ENCODE data around the gene POLR3H. TPM values are rescaled to one million over a fixed set of nuclear protein-coding genes. Genes with fewer than 3 reads are reported as not detected.
A peak's percentile ranks its signal among the peaks of the same experiment; 100 is the strongest.

Gene POLR3H
- total and polyA plus RNA-seq, 2 donors (not counting 3 experiments of a cell fraction or from before 2014, with no cell fraction given) = 31.2 to 39.4 TPM

DNA sequence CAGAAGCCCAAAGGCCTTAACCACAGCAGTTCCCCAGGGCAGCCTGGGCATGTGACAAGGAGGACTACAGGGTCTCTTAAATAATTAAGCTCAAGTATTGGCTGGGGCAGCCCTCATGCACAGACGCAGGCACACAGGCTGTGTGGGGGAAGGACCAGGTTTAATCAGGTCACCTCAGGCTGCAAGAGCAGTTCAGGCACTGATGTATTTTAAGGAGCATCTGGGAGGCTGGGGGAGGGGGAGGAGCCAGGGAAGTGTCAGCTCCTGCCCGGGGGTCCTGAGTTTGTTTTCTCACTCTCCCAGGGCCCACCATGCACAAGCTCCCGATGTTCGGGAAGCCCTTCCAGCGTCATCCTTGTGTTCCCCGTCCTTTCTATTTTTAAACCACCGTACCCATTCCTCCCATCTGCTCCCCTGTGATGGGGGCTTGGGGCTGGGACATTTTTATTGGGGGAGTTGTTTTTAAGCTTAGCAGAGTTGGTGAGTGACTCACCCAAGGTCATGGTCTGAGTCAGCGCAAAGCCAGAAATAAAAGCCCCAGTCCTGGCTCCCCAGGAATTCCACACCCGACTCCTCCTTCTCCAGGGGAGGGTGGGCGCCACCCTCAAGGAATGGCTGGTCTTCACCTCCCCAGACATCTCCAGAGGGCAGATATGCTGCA is 18.9 kb upstream of the POLR3H start:
- Histone ChIP-seq H4K20me1 (replicated peaks; ENCODE audit: control insufficient read depth, extremely low read depth, insufficient read depth, low read length) (no peaks in the 10 kb centered on the region), H3K9me1 (replicated peaks; ENCODE audit: control insufficient read depth, extremely low read depth, insufficient read depth, low read length) (no peaks in the 10 kb centered on the region), H3K4me1 (ENCODE audit: control insufficient read depth, extremely low read depth, insufficient read depth, low read length) (peaks cover 11% of the 10 kb centered on the region), H3K36me3 (ENCODE audit: control insufficient read depth in 2 of 2, extremely low read depth in 1 of 2, insufficient read depth in 2 of 2, low read length in 2 of 2) (no peaks in the 10 kb centered on the region), H3K9ac (replicated peaks; ENCODE audit: extremely low read depth, insufficient read depth, low read length) (no peak overlapping the region), H3K79me2 (ENCODE audit: control insufficient read depth, insufficient read depth, low read length) (no peaks in the 10 kb centered on the region), H3K9me3 (replicated peaks; ENCODE audit: control insufficient read depth, insufficient read depth, low read length) (no peaks in the 10 kb centered on the region), H3K27ac (ENCODE audit: insufficient read depth, low read depth, low read length) (no peak overlapping the region), H3K4me3 (replicated peaks in 1 of 3; ENCODE audit: insufficient read depth in 1 of 3, low read depth in 1 of 3, low read length in 3 of 3) (no peak overlapping the region), H2AFZ (ENCODE audit: low read depth, low read length) (no peak overlapping the region), H3K4me2 (ENCODE audit: insufficient read depth, low read length) (no peak overlapping the region), H3K27me3 (ENCODE audit: control insufficient read depth in 2 of 2, insufficient read depth in 2 of 2, low read length in 2 of 2) (peaks cover 0 to 8% of the 10 kb centered on the region in 2 experiments)
- intact Hi-C loops (cut with micrococcal nuclease) (no loop called here), dilution Hi-C loops (cut with MboI; ENCODE audit: extremely low pct_ligation_motif_present, low sequenced_read_pairs) (no loop called here)
- BruUV-seq (replicated peaks) = no TSS peak
- TF ChIP-seq, protein P1, sequence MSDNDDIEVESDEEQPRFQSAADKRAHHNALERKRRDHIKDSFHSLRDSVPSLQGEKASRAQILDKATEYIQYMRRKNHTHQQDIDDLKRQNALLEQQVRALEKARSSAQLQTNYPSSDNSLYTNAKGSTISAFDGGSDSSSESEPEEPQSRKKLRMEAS (IDR thresholded peaks at IDR 0.05; ENCODE audit: insufficient read depth, insufficient read length) = no peak
- no peak for TF ChIP-seq MYC (IDR thresholded peaks at IDR 0.05; ENCODE audit: low read depth, low read length)
- TF ChIP-seq POLR2AphosphoS5 (IDR thresholded peaks at IDR 0.05; ENCODE audit: insufficient read depth, low read depth, low read length) = no peak
- no peak for TF ChIP-seq EZH2 (IDR thresholded peaks at IDR 0.05; ENCODE audit: borderline replicate concordance, low read depth, low read length, severe bottlenecking)
- TF ChIP-seq FOS (IDR thresholded peaks at IDR 0.05; ENCODE audit: borderline replicate concordance, insufficient read depth, low read length) = peak; percentile 71
- TF ChIP-seq JUN (IDR thresholded peaks at IDR 0.05; ENCODE audit: borderline replicate concordance, insufficient read depth, insufficient read length, low read depth) = peak; percentile 52
- ChIA-PET CTCF (interaction anchor here (0.8 to 1.5 kb wide), 4 partner anchors 14 to 27 kb away, joined by 3 to 9 read pairs (median 5); partner anchors contain the start of genes PMM1 and POLR3H), POLR2A (no interaction called here)
- no peak for FAIRE-seq
- DNase-seq (ENCODE audit: low read depth, low spot score) = peak; percentile 31

DNA sequence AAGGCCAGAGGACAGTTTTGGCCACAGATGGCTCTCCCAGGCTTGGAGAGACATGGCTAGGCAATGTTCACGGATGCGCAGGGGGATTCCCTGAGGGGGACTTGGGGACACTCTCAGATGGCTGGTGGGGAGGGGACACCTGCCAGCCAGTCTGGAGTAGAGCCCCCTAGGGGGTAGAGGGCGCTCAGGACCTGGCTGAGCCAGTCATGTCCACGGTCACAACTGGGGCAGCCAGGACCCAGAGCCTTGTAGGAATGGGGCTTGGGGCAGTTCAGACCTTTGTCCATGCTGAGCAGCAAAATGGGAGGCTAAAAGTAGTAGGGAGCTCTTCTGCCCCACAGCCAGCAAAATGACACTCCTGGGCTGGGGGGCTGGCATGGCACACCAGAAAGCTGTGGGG is 18.2 kb upstream of the POLR3H start:
- Histone ChIP-seq H2AFZ (ENCODE audit: low read depth, low read length) (no peak overlapping the region), H3K27ac (ENCODE audit: insufficient read depth, low read depth, low read length) (no peak overlapping the region), H3K4me3 (replicated peaks in 1 of 3; ENCODE audit: insufficient read depth in 1 of 3, low read depth in 1 of 3, low read length in 3 of 3) (no peak overlapping the region), H3K36me3 (ENCODE audit: control insufficient read depth in 2 of 2, extremely low read depth in 1 of 2, insufficient read depth in 2 of 2, low read length in 2 of 2) (no peaks in the 10 kb centered on the region), H3K9me1 (replicated peaks; ENCODE audit: control insufficient read depth, extremely low read depth, insufficient read depth, low read length) (no peaks in the 10 kb centered on the region), H3K4me1 (ENCODE audit: control insufficient read depth, extremely low read depth, insufficient read depth, low read length) (peaks cover 11% of the 10 kb centered on the region), H3K79me2 (ENCODE audit: control insufficient read depth, insufficient read depth, low read length) (no peaks in the 10 kb centered on the region), H4K20me1 (replicated peaks; ENCODE audit: control insufficient read depth, extremely low read depth, insufficient read depth, low read length) (no peaks in the 10 kb centered on the region), H3K9me3 (replicated peaks; ENCODE audit: control insufficient read depth, insufficient read depth, low read length) (no peaks in the 10 kb centered on the region), H3K4me2 (ENCODE audit: insufficient read depth, low read length) (no peak overlapping the region), H3K9ac (replicated peaks; ENCODE audit: extremely low read depth, insufficient read depth, low read length) (no peak overlapping the region), H3K27me3 (ENCODE audit: control insufficient read depth in 2 of 2, insufficient read depth in 2 of 2, low read length in 2 of 2) (peaks cover 0 to 8% of the 10 kb centered on the region in 2 experiments)
- dilution Hi-C loops (cut with MboI; ENCODE audit: extremely low pct_ligation_motif_present, low sequenced_read_pairs) (no loop called here), intact Hi-C loops (cut with micrococcal nuclease) (no loop called here)
- FAIRE-seq (no peak), DNase-seq (ENCODE audit: low read depth, low spot score) (no peak)
- no TSS peak for BruUV-seq (replicated peaks)
- POLR2A ChIA-PET = no interaction called here
- TF ChIP-seq, protein P1 (IDR thresholded peaks at IDR 0.05; ENCODE audit: insufficient read depth, insufficient read length) = no peak
- no peak for TF ChIP-seq POLR2AphosphoS5 (IDR thresholded peaks at IDR 0.05; ENCODE audit: insufficient read depth, low read depth, low read length)
- no peak for TF ChIP-seq POLR2A (IDR thresholded peaks at IDR 0.05; ENCODE audit: low read depth, low read length)
- no peak for TF ChIP-seq FOS (IDR thresholded peaks at IDR 0.05; ENCODE audit: borderline replicate concordance, insufficient read depth, low read length)
- TF ChIP-seq EZH2 (IDR thresholded peaks at IDR 0.05; ENCODE audit: borderline replicate concordance, low read depth, low read length, severe bottlenecking) = no peak
- CTCF ChIA-PET = interaction anchor here (0.8 to 1.5 kb wide), 3 partner anchors 14 to 27 kb away, joined by 3 to 6 read pairs (median 4); partner anchors contain the start of gene PMM1

Measured in endothelial cell of umbilical vein (primary cell).